ENCODE measurements around the gene BEAN1.

The BEAN1 gene

DNA sequence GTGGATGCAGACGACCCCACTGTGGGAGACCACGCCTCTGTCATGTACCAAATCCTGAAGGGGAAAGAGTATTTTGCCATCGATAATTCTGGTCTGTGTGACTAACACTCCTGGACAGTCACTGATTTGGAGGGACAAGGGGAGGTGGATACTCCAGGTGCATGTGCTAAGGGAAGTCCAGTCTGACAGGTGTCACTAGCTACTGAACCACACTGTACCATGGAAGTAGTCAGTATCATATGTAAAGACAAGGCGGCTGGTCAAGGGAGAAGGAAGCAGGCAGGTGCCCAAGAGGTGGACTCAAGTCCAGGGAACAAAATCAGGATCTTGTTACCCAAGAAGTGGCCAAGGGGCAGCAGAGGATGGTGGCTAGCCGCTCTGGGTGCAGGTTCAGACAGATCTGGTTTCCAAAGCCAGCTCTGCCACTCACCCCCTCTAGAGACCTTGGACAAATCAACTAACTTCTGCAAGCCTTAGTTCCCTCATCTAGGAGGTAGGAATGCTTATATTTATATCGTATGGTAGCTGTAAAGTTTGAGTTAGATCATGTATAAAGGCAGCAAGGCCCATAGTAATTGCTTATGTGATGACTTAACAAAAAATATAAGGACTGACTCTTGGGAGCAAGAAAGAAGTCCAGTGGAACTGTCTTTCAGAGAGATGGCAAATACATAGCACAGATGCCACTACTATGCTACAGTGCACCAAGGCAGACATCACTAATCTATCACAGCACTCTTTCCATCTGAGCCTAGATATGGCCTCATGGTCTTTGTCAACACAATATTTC, 38.5 kb upstream of the BEAN1 start:
- Histone ChIP-seq H3K9ac (ENCODE audit: low read depth, low read length) (no peak overlapping the region), H3K36me3 (ENCODE audit: insufficient read depth, low read length) (no peaks in the 10 kb centered on the region), H3K9me3 (ENCODE audit: control insufficient read depth, insufficient read depth, low read length) (no peaks in the 10 kb centered on the region), H3K4me1 (ENCODE audit: insufficient read depth, low read length) (peaks cover 2% of the 10 kb centered on the region; the same call in 1 of the 2 replicates)

DNA sequence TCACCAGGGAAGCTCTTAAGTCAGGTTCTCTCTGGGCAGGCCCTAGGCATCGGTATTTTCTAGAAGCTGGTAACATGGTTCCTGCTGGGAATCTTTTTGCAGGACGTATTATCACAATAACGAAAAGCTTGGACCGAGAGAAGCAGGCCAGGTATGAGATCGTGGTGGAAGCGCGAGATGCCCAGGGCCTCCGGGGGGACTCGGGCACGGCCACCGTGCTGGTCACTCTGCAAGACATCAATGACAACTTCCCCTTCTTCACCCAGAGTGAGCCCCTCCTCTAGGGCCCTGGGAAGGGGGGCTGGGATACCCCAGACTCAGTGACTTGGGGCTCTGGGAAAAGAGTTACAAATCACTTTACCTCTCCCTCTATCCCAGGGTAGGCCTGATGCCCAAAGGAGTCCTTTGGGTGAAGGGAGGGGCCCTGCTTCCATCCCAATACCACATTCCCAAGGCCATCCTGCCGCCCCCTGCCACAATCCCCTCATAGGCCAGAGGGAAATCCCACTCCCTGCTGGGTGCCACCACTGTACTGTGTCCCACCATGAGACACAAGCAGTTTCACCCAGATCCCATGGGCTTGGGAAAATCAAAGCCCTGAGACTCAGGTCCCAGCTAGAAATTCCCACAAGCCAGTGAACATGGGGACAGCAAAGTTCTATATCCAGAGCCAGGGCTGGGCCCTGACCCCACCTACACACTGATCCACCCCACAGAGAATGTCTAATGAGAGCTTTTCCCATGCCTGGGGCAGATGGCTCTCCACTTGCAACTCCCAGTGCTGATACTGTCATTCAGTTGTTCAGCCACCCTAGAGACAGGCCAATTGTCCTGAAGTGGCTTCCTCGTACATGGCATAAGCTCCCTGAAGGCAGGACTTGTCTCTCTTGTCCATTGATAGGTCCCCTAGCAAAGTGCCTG, 37.6 kb upstream of the BEAN1 start:
- Histone ChIP-seq H3K9me3 (ENCODE audit: control insufficient read depth, insufficient read depth, low read length) (no peaks in the 10 kb centered on the region), H3K4me1 (ENCODE audit: insufficient read depth, low read length) (no peaks in the 10 kb centered on the region), H3K9ac (ENCODE audit: low read depth, low read length) (no peak overlapping the region), H3K36me3 (ENCODE audit: insufficient read depth, low read length) (no peaks in the 10 kb centered on the region)

DNA sequence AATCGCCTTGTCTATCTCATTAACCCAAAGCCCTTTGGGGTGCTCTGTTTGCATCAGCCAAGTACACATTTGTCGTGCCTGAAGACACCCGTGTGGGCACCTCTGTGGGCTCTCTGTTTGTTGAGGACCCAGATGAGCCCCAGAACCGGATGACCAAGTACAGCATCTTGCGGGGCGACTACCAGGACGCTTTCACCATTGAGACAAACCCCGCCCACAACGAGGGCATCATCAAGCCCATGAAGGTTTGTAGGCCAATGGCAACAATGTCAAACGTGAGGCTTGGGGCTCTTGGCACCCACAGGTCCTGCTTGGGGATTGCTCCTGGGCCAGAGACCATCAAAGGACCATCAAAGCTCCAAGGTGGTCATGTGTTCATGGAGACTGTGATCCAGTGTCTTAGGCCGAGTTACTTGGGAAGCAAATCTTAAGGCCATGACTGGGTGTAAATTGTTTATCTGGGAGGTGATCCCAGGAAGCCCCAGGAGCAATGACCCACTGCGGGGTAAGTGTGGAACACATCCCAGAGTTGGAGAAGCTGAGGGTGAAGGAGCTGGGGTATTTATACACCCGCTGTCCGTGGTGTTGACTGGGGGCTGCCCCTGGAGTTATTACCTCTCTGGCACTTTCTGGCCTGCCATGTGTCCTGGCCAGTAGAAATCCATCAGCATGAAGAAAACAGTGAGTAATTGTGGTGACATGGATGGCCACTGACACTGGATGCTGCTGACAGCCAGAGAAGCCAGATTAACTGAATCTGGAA, 36.6 kb upstream of the BEAN1 start:
- Histone ChIP-seq H3K9me3 (ENCODE audit: control insufficient read depth, insufficient read depth, low read length) (no peaks in the 10 kb centered on the region), H3K4me1 (ENCODE audit: insufficient read depth, low read length) (no peaks in the 10 kb centered on the region), H3K36me3 (ENCODE audit: insufficient read depth, low read length) (no peaks in the 10 kb centered on the region), H3K9ac (ENCODE audit: low read depth, low read length) (no peak overlapping the region)

DNA sequence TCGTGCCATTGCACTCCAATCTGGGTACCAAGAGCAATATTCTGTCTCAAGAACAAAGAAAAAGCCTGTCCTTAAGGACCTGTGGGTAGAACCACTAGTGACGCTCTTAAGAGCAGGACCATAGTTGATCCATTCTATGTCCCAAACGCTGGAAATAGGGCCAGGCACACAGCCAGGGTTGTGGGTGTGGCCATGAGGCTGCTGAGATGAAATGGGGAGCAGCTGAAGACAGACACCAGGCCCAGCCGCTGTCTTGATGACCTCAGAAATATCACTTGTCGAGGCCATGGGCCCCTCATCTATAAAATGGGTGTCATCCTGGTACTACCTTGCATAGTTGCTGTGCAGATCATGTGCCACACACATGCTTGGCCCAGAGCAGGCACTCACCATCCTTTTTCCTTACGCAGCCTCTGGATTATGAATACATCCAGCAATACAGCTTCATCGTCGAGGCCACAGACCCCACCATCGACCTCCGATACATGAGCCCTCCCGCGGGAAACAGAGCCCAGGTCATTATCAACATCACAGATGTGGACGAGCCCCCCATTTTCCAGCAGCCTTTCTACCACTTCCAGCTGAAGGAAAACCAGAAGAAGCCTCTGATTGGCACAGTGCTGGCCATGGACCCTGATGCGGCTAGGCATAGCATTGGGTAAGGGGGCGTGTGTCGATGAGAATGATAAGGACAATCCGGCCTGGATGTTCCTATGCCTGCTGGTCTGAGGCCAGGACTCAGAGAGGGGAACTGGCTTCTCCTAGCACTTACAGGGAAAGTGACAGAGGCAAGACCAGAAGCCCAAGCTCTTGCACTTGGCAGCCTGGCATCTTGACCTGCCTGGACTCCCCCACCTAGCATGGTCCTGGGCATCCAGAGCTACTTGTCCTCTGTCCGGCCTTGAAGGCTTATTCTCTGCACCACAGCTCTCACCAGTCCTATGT, 35.1 kb upstream of the BEAN1 start:
- H3K4me1 ChIP-seq (ENCODE audit: insufficient read depth, low read length), result no peaks in the 10 kb centered on the region
- H3K9me3 ChIP-seq (ENCODE audit: control insufficient read depth, insufficient read depth, low read length), result no peaks in the 10 kb centered on the region
- H3K36me3 ChIP-seq (ENCODE audit: insufficient read depth, low read length), result no peaks in the 10 kb centered on the region
- H3K9ac ChIP-seq (ENCODE audit: low read depth, low read length), result no peak overlapping the region

DNA sequence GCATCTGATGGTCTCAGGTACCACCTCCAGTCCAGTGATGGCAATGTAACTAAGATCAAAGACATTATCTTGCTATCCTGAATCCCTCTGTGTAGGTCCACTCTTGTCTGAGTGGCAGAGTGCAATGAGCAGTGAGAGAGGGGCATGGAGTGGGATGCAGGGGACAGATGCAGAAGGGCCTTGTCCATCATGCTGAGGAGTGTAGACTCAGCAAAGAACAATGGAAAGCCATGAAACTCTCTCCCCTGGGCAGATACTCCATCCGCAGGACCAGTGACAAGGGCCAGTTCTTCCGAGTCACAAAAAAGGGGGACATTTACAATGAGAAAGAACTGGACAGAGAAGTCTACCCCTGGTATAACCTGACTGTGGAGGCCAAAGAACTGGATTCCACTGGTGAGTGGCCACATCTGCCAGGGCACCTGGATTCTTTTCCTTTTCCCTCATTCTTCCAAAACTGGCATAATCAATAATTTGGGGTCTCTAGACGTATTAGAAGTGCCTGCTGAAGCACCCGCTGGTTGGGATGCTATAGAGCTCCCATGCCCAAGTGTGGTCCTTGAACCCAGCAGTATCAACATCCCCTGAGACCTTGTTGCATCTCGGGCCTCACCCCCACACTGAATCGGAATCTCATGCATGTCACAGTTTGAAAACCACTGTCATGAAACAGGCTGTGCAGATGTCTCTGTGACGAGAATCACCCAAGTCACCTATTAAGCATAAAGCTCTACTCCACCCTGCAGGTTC, 31.1 kb upstream of the BEAN1 start:
- no peak overlapping the region for H3K9ac ChIP-seq (ENCODE audit: low read depth, low read length)
- no peaks in the 10 kb centered on the region for H3K9me3 ChIP-seq (ENCODE audit: control insufficient read depth, insufficient read depth, low read length)
- H3K4me1 ChIP-seq (ENCODE audit: insufficient read depth, low read length), result peaks cover 8% of the 10 kb centered on the region; the same call in 1 of the 2 replicates
- H3K36me3 ChIP-seq (ENCODE audit: insufficient read depth, low read length), result no peaks in the 10 kb centered on the region

DNA sequence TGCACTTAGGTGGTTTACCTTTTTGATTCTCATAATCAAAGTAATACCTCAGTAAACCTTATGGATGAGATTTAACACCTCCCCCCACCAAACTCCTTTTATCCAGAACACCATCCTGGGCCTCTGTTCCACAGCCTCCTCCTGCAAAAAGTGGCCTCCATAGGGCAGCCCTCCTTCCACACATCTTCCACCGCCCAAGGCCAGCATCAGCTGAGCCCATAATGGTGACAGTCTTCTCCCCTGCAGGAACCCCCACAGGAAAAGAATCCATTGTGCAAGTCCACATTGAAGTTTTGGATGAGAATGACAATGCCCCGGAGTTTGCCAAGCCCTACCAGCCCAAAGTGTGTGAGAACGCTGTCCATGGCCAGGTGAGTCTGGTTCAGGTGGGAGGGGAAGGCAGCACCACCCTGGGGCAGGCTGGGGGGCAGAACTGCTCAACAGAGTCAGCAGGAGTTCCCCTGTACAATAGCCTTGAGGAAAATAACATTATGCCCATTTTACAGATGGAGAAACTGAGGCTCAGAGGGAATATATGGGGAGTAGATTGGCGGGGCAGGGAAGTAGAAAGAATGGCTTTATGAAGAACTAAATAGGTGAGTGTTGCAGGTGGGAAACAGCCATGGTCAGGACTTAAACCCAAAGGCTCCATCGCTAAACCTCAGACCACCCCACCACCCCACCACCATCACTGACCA, 29.2 kb upstream of the BEAN1 start:
- no peaks in the 10 kb centered on the region for H3K9me3 ChIP-seq (ENCODE audit: control insufficient read depth, insufficient read depth, low read length)
- peaks cover 8% of the 10 kb centered on the region; the same call in 1 of the 2 replicates for H3K4me1 ChIP-seq (ENCODE audit: insufficient read depth, low read length)
- no peaks in the 10 kb centered on the region for H3K36me3 ChIP-seq (ENCODE audit: insufficient read depth, low read length)
- H3K9ac ChIP-seq (ENCODE audit: low read depth, low read length), result no peak overlapping the region

DNA sequence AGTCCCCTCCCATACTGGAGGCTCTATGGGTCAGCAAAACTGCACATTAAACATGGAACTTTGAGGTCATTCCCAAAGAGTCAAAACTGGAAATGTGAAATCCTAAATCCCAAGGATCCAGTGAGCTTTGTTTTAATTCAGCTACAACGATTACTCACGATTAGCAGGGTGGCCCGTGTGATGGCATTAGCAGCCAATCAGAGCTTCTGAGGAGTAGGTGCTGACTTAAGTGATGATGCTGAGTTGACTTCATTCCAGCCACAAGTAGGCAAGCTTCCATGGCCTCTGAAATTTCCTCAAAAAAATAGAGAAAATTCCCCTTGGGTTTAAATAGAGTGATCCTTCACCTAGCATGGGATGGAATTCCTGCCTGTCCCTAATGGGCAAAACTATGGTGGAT, 28.1 kb upstream of the BEAN1 start:
- Histone ChIP-seq H3K36me3 (ENCODE audit: insufficient read depth, low read length) (no peaks in the 10 kb centered on the region), H3K9me3 (ENCODE audit: control insufficient read depth, insufficient read depth, low read length) (no peaks in the 10 kb centered on the region), H3K4me1 (ENCODE audit: insufficient read depth, low read length) (peaks cover 8% of the 10 kb centered on the region; the same call in 1 of the 2 replicates), H3K9ac (ENCODE audit: low read depth, low read length) (no peak overlapping the region)

DNA sequence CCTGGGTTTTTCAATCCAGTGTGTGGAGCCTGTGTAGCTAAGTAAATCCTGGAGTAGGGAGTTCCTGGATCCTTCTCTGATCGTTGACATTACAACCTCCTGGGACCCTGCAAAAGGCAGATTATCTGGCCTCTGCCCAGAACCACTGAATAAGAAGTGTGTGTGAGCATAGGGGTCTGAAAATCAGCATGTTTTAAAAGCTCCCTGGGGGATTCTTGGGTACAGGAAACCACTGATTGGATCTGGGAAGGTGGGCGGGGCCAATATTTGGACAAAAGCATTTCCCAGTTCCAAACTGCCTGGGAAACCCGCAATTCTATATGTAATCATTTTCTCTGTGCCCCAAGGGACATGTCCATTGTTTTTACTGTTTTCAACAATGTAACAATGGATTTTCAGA, 27.2 kb upstream of the BEAN1 start:
- Histone ChIP-seq H3K9me3 (ENCODE audit: control insufficient read depth, insufficient read depth, low read length) (peaks cover under 1% of the 10 kb centered on the region; the same call in 1 of the 2 replicates), H3K36me3 (ENCODE audit: insufficient read depth, low read length) (no peaks in the 10 kb centered on the region), H3K9ac (ENCODE audit: low read depth, low read length) (no peak overlapping the region), H3K4me1 (ENCODE audit: insufficient read depth, low read length) (peaks cover 8% of the 10 kb centered on the region; the same call in 1 of the 2 replicates)

DNA sequence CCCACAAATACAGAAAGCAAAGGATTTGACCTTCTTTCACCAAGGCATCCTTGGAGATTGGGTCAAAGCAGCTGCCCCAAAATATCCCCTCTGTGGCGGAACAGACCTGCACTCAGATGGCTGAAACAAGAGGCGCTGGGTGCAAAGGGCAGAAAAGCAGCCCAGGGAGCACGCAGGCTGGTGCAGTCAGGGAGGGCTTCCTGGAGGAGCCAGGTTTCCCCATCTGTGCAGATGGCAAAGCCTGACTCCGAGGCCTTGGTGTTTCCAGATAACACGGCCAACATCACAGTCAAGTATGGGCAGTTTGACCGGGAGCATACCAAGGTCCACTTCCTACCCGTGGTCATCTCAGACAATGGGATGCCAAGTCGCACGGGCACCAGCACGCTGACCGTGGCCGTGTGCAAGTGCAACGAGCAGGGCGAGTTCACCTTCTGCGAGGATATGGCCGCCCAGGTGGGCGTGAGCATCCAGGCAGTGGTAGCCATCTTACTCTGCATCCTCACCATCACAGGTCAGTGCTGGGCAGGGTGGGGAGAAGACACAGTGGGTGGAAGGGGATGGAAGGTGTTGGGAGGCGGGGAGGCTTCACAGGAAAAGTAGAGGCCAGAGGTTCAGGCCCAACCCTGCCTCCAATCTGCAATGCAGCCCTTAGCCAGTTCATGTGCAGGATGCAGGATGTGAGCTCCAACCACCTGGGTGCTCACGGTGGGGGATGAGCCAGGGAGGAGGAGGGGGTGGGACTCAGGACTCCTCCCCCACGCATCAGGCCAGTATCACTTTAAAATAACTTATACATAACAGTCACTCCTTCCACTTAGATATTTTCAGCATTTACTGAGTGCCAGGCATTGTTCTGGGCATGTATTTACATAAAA, 26.4 kb upstream of the BEAN1 start:
- Histone ChIP-seq H3K4me1 (ENCODE audit: insufficient read depth, low read length) (peaks cover 8% of the 10 kb centered on the region; the same call in 1 of the 2 replicates), H3K36me3 (ENCODE audit: insufficient read depth, low read length) (no peaks in the 10 kb centered on the region), H3K9me3 (ENCODE audit: control insufficient read depth, insufficient read depth, low read length) (peaks cover 6% of the 10 kb centered on the region; the same call in 1 of the 2 replicates), H3K9ac (ENCODE audit: low read depth, low read length) (no peak overlapping the region)

DNA sequence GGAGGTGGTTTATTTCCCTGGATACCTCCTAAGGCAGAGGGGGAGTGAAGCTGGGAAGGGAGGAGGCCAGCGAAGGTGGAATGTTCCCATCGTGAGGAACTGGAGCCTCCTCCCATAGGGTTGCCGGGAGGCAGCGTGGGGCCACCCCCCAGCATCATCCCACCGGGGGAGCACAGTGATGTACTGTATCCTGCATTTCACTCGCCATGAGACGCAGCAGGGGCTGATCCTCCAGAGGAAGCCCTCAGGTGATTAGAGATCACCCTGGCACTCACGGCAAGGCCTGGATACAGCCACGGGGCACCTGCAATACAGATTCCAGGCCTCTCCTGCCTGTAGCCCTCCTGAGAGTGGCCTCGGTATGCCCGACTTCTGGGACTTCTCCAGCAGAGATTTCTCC, 25.5 kb upstream of the BEAN1 start:
- Histone ChIP-seq H3K36me3 (ENCODE audit: insufficient read depth, low read length) (no peaks in the 10 kb centered on the region), H3K9ac (ENCODE audit: low read depth, low read length) (no peak overlapping the region), H3K9me3 (ENCODE audit: control insufficient read depth, insufficient read depth, low read length) (peaks cover 6% of the 10 kb centered on the region; the same call in 1 of the 2 replicates), H3K4me1 (ENCODE audit: insufficient read depth, low read length) (peaks cover 8% of the 10 kb centered on the region; the same call in 1 of the 2 replicates)

DNA sequence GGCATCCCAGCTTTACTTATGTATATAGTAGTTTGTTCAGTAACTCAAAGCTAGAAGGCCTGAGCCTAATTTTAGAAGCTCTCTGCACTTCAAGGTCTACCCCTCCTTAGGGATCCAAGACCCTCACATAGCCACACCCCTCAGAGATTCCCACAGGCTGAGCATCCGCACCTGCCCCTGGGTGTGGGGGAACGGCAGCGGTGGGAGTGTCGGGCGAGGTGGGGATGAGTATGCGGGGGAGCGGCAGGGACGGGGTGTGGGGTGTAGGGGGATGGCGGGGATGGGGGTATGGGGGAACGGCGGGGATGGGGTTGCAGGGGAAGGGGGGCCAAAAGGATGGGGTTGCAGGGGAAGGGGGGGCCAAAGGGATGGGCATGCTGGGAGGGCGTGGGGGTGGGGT, 24.9 kb upstream of the BEAN1 start:
- Histone ChIP-seq H3K4me1 (ENCODE audit: insufficient read depth, low read length) (peaks cover 8% of the 10 kb centered on the region; the same call in 1 of the 2 replicates), H3K9me3 (ENCODE audit: control insufficient read depth, insufficient read depth, low read length) (peaks cover 6% of the 10 kb centered on the region; the same call in 1 of the 2 replicates), H3K9ac (ENCODE audit: low read depth, low read length) (no peak overlapping the region), H3K36me3 (ENCODE audit: insufficient read depth, low read length) (no peaks in the 10 kb centered on the region)
